ENCODE data around the gene RGCC. TPM values are rescaled to one million over a fixed set of nuclear protein-coding genes. Genes with fewer than 3 reads are reported as not detected.
A peak's percentile ranks its signal among the peaks of the same experiment; 100 is the strongest.

Gene RGCC
- polyA plus RNA-seq, 2 of the 4 experiments (the other 2 are of a cell fraction) = 0.43 to 1.3 TPM

DNA sequence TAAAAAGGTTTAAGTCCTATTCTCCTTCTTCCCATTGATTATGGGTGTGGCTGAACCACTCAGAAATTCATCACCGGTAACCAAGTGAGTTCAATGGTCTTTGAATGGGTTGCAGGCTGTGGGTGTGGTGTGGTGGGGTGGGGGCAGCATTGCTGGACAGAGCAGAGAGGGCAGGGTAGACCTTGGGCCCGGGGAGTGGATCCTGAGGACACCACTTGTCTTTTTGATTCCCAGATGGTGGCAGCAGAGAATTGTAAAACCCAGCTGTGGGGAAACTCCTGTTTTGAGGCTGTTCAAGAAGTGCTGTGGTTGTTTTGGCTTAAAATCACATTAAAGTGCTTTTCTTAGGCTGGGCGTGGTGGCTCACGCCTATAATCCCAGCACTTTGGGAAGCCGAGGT, 45.8 kb upstream of the RGCC start:
- TF ChIP-seq, protein P1, sequence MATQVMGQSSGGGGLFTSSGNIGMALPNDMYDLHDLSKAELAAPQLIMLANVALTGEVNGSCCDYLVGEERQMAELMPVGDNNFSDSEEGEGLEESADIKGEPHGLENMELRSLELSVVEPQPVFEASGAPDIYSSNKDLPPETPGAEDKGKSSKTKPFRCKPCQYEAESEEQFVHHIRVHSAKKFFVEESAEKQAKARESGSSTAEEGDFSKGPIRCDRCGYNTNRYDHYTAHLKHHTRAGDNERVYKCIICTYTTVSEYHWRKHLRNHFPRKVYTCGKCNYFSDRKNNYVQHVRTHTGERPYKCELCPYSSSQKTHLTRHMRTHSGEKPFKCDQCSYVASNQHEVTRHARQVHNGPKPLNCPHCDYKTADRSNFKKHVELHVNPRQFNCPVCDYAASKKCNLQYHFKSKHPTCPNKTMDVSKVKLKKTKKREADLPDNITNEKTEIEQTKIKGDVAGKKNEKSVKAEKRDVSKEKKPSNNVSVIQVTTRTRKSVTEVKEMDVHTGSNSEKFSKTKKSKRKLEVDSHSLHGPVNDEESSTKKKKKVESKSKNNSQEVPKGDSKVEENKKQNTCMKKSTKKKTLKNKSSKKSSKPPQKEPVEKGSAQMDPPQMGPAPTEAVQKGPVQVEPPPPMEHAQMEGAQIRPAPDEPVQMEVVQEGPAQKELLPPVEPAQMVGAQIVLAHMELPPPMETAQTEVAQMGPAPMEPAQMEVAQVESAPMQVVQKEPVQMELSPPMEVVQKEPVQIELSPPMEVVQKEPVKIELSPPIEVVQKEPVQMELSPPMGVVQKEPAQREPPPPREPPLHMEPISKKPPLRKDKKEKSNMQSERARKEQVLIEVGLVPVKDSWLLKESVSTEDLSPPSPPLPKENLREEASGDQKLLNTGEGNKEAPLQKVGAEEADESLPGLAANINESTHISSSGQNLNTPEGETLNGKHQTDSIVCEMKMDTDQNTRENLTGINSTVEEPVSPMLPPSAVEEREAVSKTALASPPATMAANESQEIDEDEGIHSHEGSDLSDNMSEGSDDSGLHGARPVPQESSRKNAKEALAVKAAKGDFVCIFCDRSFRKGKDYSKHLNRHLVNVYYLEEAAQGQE (IDR thresholded peaks at IDR 0.05) = no peak
- TF ChIP-seq NPAS2 (CRISPR knock-in tag; IDR thresholded peaks at IDR 0.05; ENCODE audit: borderline replicate concordance) = no peak
- no peak for TF ChIP-seq FOXS1 (CRISPR knock-in tag; IDR thresholded peaks at IDR 0.05)
- TF ChIP-seq NR3C1 (IDR thresholded peaks at IDR 0.05) = no peak
- no peak for TF ChIP-seq CBX8 (IDR thresholded peaks at IDR 0.05)
- TF ChIP-seq MAFK (IDR thresholded peaks at IDR 0.05; ENCODE audit: partially characterized antibody) = no peak
- TF ChIP-seq, protein P2, sequence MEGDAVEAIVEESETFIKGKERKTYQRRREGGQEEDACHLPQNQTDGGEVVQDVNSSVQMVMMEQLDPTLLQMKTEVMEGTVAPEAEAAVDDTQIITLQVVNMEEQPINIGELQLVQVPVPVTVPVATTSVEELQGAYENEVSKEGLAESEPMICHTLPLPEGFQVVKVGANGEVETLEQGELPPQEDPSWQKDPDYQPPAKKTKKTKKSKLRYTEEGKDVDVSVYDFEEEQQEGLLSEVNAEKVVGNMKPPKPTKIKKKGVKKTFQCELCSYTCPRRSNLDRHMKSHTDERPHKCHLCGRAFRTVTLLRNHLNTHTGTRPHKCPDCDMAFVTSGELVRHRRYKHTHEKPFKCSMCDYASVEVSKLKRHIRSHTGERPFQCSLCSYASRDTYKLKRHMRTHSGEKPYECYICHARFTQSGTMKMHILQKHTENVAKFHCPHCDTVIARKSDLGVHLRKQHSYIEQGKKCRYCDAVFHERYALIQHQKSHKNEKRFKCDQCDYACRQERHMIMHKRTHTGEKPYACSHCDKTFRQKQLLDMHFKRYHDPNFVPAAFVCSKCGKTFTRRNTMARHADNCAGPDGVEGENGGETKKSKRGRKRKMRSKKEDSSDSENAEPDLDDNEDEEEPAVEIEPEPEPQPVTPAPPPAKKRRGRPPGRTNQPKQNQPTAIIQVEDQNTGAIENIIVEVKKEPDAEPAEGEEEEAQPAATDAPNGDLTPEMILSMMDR (IDR thresholded peaks at IDR 0.05) = peak; percentile 36
- peak; percentile 56 to 60; a peak in 4 of 5 replicates for TF ChIP-seq RAD21 (conservative IDR thresholded peaks at IDR 0.05 in 1 of 2, IDR thresholded peaks at IDR 0.05 in 1 of 2)
- TF ChIP-seq EHF (CRISPR knock-in tag; IDR thresholded peaks at IDR 0.05) = no peak
- peak; percentile 48; the same call in 2 of the 3 replicates for TF ChIP-seq SMC3 (IDR thresholded peaks at IDR 0.05)
- H3K27ac ChIP-seq = no peak overlapping the region
- H3K4me1 ChIP-seq = no peaks in the 10 kb centered on the region
- WGBS (ENCODE audit: missing lambda C conversion rate) = 30% methylated on average over 5 of the region's 5 CpGs
- ATAC-seq (peak; percentile 68 to 78; a peak in 5 of 6 replicates), FAIRE-seq (no peak), DNase-seq (ENCODE audit: low read depth in 1 of 2, low spot score in 1 of 2) (peak in 1 of 2 experiments; percentile 29)
- ChIA-PET POLR2A (no interaction called here), CTCF (interaction anchor here (0.8 to 2.3 kb wide), 7 partner anchors 8 to 755 kb away, joined by 3 to 5 read pairs (median 3); no protein-coding TSS in a partner anchor)
- no peak overlapping the region for H3K4me3 ChIP-seq
- no peaks in the 10 kb centered on the region for H3K9me3 ChIP-seq
- no peak overlapping the region for H3K4me2 ChIP-seq

DNA sequence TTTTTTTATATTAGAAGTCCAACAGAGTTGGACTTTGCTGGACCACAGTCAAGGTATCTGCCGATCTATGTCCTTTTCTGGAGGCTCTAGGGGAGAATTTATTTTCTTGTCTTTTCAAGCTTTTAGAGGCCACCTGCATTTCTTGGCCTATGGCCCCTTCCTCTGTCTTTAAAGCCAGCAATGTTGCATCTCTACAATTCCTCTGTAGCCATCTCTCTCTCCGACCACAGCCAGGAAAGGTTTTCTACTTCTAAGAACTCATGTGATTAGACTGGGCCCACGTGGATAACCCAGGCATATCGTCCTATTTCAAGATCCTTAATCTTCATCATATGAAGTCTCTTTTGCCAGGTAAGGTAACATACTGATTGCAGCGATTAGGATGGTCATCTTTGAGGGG, 43.5 kb upstream of the RGCC start:
- DNase-seq (ENCODE audit: low read depth in 1 of 2, low spot score in 1 of 2) (no peak), ATAC-seq (no peak), FAIRE-seq (no peak)
- H3K27ac ChIP-seq = no peak overlapping the region
- no peaks in the 10 kb centered on the region for H3K9me3 ChIP-seq
- ChIA-PET CTCF (interaction anchor here (0.7 kb wide), 1 partner anchor 240 kb away, joined by 3 read pairs; no protein-coding TSS in a partner anchor), POLR2A (no interaction called here)
- no peak overlapping the region for H3K4me3 ChIP-seq
- H3K4me1 ChIP-seq = no peaks in the 10 kb centered on the region
- 73% methylated on average over 5 of the region's 5 CpGs for WGBS (ENCODE audit: missing lambda C conversion rate)
- no peak overlapping the region for H3K4me2 ChIP-seq
- no peak for TF ChIP-seq RCOR1 (IDR thresholded peaks at IDR 0.05; ENCODE audit: low read depth, low read length)
- TF ChIP-seq JUNB (IDR thresholded peaks at IDR 0.05) = no peak
- no peak for TF ChIP-seq TP53 (CRISPR knock-in tag; IDR thresholded peaks at IDR 0.05)
- no peak for TF ChIP-seq SREBF2 (IDR thresholded peaks at IDR 0.05)
- TF ChIP-seq PHF8 (IDR thresholded peaks at IDR 0.05; ENCODE audit: borderline replicate concordance, low read depth) = no peak
- TF ChIP-seq NFE2L2 (conservative IDR thresholded peaks at IDR 0.05; ENCODE audit: low read length) = no peak
- no peak for TF ChIP-seq CBX8 (IDR thresholded peaks at IDR 0.05)
- TF ChIP-seq EP300 (IDR thresholded peaks at IDR 0.05) = no peak
- no peak for TF ChIP-seq HEYL (CRISPR knock-in tag; IDR thresholded peaks at IDR 0.05)

DNA sequence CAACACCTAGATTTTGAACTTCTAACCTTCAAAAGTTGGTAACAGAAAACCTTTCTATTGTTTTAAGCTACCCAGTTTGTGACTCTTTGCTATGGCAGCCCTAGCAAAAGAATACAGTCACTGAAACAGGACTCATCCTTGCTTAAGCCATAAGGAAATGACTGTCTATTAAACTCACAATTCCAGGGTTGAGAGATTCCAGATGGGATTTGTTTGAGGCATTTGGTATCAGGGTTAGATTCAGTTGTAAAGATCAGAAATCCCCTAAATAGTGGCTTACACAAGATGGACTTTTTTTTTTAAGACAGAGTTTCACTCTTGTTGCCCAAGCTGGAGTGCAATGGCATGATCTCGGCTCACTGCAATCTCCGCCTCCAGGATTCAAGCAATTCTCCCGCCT, 41.1 kb upstream of the RGCC start:
- no peak for TF ChIP-seq HEYL (CRISPR knock-in tag; IDR thresholded peaks at IDR 0.05)
- TF ChIP-seq, protein P2 (IDR thresholded peaks at IDR 0.05) = no peak
- TF ChIP-seq NR3C1 (IDR thresholded peaks at IDR 0.05) = no peak
- ChIA-PET CTCF (no interaction called here), POLR2A (no interaction called here)
- DNase-seq (ENCODE audit: low read depth in 1 of 2, low spot score in 1 of 2) = no peak
- no peak overlapping the region for H3K4me3 ChIP-seq
- FAIRE-seq = no peak
- 30% methylated on average over 3 of the region's 3 CpGs for WGBS (ENCODE audit: missing lambda C conversion rate)
- no peak overlapping the region for H3K27ac ChIP-seq
- H3K4me2 ChIP-seq = no peak overlapping the region
- no peak for ATAC-seq
- H3K4me1 ChIP-seq = no peaks in the 10 kb centered on the region
- H3K9me3 ChIP-seq = no peaks in the 10 kb centered on the region
